Esophagus muscularis mucosa (tissue), 4 donors: ENCODE measurements around the gene TBL1XR1. TPM values are rescaled to one million over a fixed set of nuclear protein-coding genes. Genes with fewer than 3 reads are reported as not detected.

Source experiments
- DNase-seq: peaks from one replicate; pipeline ENCODE4 v3.0.0-alpha.2; 2017; ENCODE audit errors: extremely low spot score
- H3K27ac ChIP-seq, 4 donors: fragments of 200-600 bp; sonication (generic); replicated peaks in 1 of 4; 1 replicate in 3 of 4; 2 replicates in 1 of 4; pipeline ENCODE4 v1.5.1; 2016 to 2019; ENCODE audit warnings: mild to moderate bottlenecking in 1 of 4
- H3K27me3 ChIP-seq, 4 donors: fragments of 200-600 bp; sonication (generic); one replicate each; pipeline versions ENCODE4 v1.5.1 to v1.6.0; 2016 to 2019
- H3K36me3 ChIP-seq, 4 donors: fragments of 200-600 bp; sonication (generic); one replicate each; pipeline ENCODE4 v1.5.1; 2016 to 2019
- H3K4me1 ChIP-seq, 4 donors: fragments of 200-600 bp; sonication (generic); one replicate each; pipeline ENCODE4 v1.5.1; 2016 to 2019
- H3K4me3 ChIP-seq, 4 donors: fragments of 200-600 bp; sonication (generic); 1 replicate in 2 of 4; 2 replicates in 2 of 4; pipeline ENCODE4 v1.5.1; 2016 to 2019; ENCODE audit warnings: mild to moderate bottlenecking in 4 of 4, moderate library complexity in 1 of 4
- H3K9me3 ChIP-seq, 4 donors: fragments of 200-600 bp; sonication (generic); 1 replicate in 3 of 4; 2 replicates in 1 of 4; pipeline ENCODE4 v1.5.1; 2016 to 2019
- CTCF ChIP-seq, 3 experiments: fragments of 200-600 bp in 2 of 3; fragments of 450-650 bp in 1 of 3; sonication (generic) in 2 of 3; IDR thresholded peaks; one replicate each; pipeline ENCODE4 v1.5.1; 2017 to 2019; ENCODE audit warnings: antibody characterized with exemption in 3 of 3, mild to moderate bottlenecking in 2 of 3, moderate library complexity in 1 of 3
- EP300 ChIP-seq: sonication (generic); formaldehyde crosslinking; IDR thresholded peaks from one replicate; pipeline ENCODE4 v1.6.1; 2017; ENCODE audit warnings: antibody characterized with exemption
- POLR2A ChIP-seq: fragments of 450-650 bp; IDR thresholded peaks from one replicate; pipeline ENCODE4 v1.6.1; 2017; ENCODE audit warnings: antibody characterized with exemption, moderate library complexity, mild to moderate bottlenecking, low read depth
- POLR2AphosphoS5 ChIP-seq, 2 donors: sonication (generic); formaldehyde crosslinking; IDR thresholded peaks; one replicate each; pipeline ENCODE4 v1.6.1; 2017; ENCODE audit warnings: antibody characterized with exemption in 2 of 2
- WGBS: methylation state at CpG from one replicate; pipeline ENCODE4 v1.1.5; 2018; 5-methylcytosine and 5-hydroxymethylcytosine counted together
- intact Hi-C: fragments of 100-400 bp; cut with DNase I; formaldehyde crosslinking; loops from one replicate; pipeline ENCODE4 v1.15.1; 2023
- total RNA-seq, 4 donors: library from RNA; depleted of rRNA; stranded (reverse); fragments of >200 nt; gene quantifications; one replicate each; pipeline versions ENCODE4 v1.1.0 to v1.2.1, GENCODE V29; 2016

Gene TBL1XR1
- total RNA-seq, 4 donors from 2014 or later: 65.0 to 99.2 (median 78.2) TPM

GRCh38 chr3:177137774-177138705 lies 59.2 kb downstream of the TBL1XR1 start:
- Histone ChIP-seq H3K4me1 (peaks cover 10 to 63% (median 36%) of the 10 kb centered on the region in 4 donors), H3K9me3 (no peaks in the 10 kb centered on the region), H3K27ac (no peak overlapping the region), H3K4me3 (no peak overlapping the region), H3K36me3 (no peaks in the 10 kb centered on the region), H3K27me3 (no peaks in the 10 kb centered on the region)
- TF ChIP-seq POLR2A: no peak
- no peak for TF ChIP-seq POLR2AphosphoS5 (IDR thresholded peaks at IDR 0.05)
- no peak for TF ChIP-seq EP300
- no peak for TF ChIP-seq CTCF (IDR thresholded peaks at IDR 0.05)
- WGBS: 85% methylated on average over 7 of the region's 7 CpGs
- intact Hi-C loops: no loop called here
- no peak for DNase-seq

DNA sequence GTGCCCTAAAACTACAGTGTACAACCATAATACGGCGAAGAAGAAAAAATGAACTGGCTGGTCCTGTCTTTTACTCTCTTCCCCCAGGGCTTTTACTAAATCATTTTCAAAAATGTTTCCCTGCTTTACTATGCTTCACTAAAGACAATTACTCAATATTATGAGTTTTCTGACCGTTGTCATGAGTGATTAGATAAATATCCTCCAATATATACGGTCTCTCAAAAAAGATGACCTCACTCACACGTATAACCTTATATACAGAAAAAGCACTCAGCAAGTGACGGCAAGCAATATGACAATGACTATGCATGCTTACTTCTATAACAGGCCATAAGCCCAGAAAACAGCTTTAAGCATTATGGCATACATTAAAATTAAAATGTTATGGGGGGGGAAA lies 60.5 kb downstream of the TBL1XR1 start:
- Histone ChIP-seq H3K9me3 (no peaks in the 10 kb centered on the region), H3K4me3 (no peak overlapping the region), H3K4me1 (peaks cover 21 to 63% (median 44%) of the 10 kb centered on the region in 4 donors), H3K36me3 (no peaks in the 10 kb centered on the region), H3K27ac (no peak overlapping the region), H3K27me3 (no peaks in the 10 kb centered on the region)
- intact Hi-C loops: no loop called here
- DNase-seq: no peak
- WGBS: 90% methylated on average over 6 of the region's 6 CpGs
- TF ChIP-seq EP300: no peak
- no peak for TF ChIP-seq CTCF (IDR thresholded peaks at IDR 0.05)
- TF ChIP-seq POLR2AphosphoS5 (IDR thresholded peaks at IDR 0.05): no peak
- no peak for TF ChIP-seq POLR2A

- Histone ChIP-seq H3K9me3 (no peaks in the 10 kb centered on the region), H3K27me3 (no peaks in the 10 kb centered on the region), H3K36me3 (no peaks in the 10 kb centered on the region), H3K4me3 (no peak overlapping the region), H3K4me1 (peaks cover 23 to 68% (median 47%) of the 10 kb centered on the region in 4 donors), H3K27ac (no peak overlapping the region)
- DNase-seq: no peak
- intact Hi-C loops: no loop called here
- 90% methylated on average over 10 of the region's 10 CpGs for WGBS
- TF ChIP-seq POLR2AphosphoS5 (IDR thresholded peaks at IDR 0.05) (no peak), CTCF (IDR thresholded peaks at IDR 0.05) (no peak), EP300 (no peak), POLR2A (no peak)
Observed at GRCh38 chr3:177135841-177136492, 61.3 kb downstream of the TBL1XR1 start.

- H3K27ac ChIP-seq: no peak overlapping the region
- intact Hi-C loops: no loop called here
- H3K36me3 ChIP-seq: no peaks in the 10 kb centered on the region
- TF ChIP-seq POLR2A: no peak
- TF ChIP-seq CTCF (IDR thresholded peaks at IDR 0.05): no peak
- no peak for TF ChIP-seq POLR2AphosphoS5 (IDR thresholded peaks at IDR 0.05)
- TF ChIP-seq EP300: no peak
- WGBS: 83% methylated on average over 5 of the region's 8 CpGs
- no peaks in the 10 kb centered on the region for H3K9me3 ChIP-seq
- no peak for DNase-seq
- H3K27me3 ChIP-seq: no peaks in the 10 kb centered on the region
- H3K4me1 ChIP-seq: peaks cover 22 to 68% (median 51%) of the 10 kb centered on the region in 4 donors
- H3K4me3 ChIP-seq: no peak overlapping the region
Observed at GRCh38 chr3:177134816-177135210, 62.5 kb downstream of the TBL1XR1 start.
